Heart left ventricle (tissue), 16 donors: ENCODE results near the gene CLIP1. TPM values are rescaled to one million over a fixed set of nuclear protein-coding genes. Genes with fewer than 3 reads are reported as not detected.

Experiments used
- ATAC-seq, 4 donors: fragments of 200-7000 bp; cut with Tn5 transposase; one replicate each; pipeline ENCODE4 v1.9.1; 2020 to 2022; ENCODE audit warnings: moderate library complexity in 4 of 4, mild to moderate bottlenecking in 3 of 4, moderate number of reproducible peaks in 1 of 4
- DNase-seq, 5 donors: peaks; one replicate each; pipeline ENCODE4 v3.0.0-alpha.2; 2020
- H3K27ac ChIP-seq, 12 donors: fragments of 200-600 bp; sonication (generic) in 4 of 12; one replicate each; pipeline versions ENCODE4 v1.5.0 to v1.8.0; 2016 to 2022; ENCODE audit warnings: mild to moderate bottlenecking in 2 of 12
- H3K27me3 ChIP-seq, 9 donors: fragments of 200-600 bp; sonication (generic) in 2 of 9; one replicate each; pipeline versions ENCODE4 v1.5.1 to v1.8.0; 2016 to 2022; ENCODE audit warnings: mild to moderate bottlenecking in 3 of 9
- H3K36me3 ChIP-seq, 9 donors: fragments of 200-600 bp; sonication (generic) in 2 of 9; one replicate each; pipeline versions ENCODE4 v1.5.0 to v1.8.0; 2018 to 2022; ENCODE audit warnings: mild to moderate bottlenecking in 2 of 9
- H3K4me1 ChIP-seq, 12 donors: fragments of 200-600 bp; sonication (generic) in 4 of 12; one replicate each; pipeline versions ENCODE4 v1.5.0 to v1.8.0; 2016 to 2022; ENCODE audit warnings: mild to moderate bottlenecking in 3 of 12
- H3K4me3 ChIP-seq, 12 donors: fragments of 200-600 bp; sonication (generic) in 4 of 12; one replicate each; pipeline versions ENCODE4 v1.5.0 to v1.8.0; 2017 to 2022; ENCODE audit warnings: mild to moderate bottlenecking in 9 of 12, moderate library complexity in 4 of 12
- H3K9me3 ChIP-seq, 12 donors: fragments of 200-600 bp; sonication (generic) in 4 of 12; one replicate each; pipeline versions ENCODE4 v1.5.0 to v1.8.0; 2016 to 2022; ENCODE audit warnings: mild to moderate bottlenecking in 1 of 12
- POLR2A ChIP-seq, 2 donors: fragments of 450-650 bp; IDR thresholded peaks; one replicate each; pipeline ENCODE4 v1.6.1; 2017; ENCODE audit warnings: antibody characterized with exemption in 2 of 2, mild to moderate bottlenecking in 2 of 2, moderate library complexity in 2 of 2
- WGBS, 4 donors: extraction: QIAGEN DNeasy Blood & Tissue Kit in 2 of 4; methylation state at CpG; one replicate each; pipeline versions ENCODE4 v1.1.5 to v1.1.7; 2013 to 2018; 5-methylcytosine and 5-hydroxymethylcytosine counted together
- intact Hi-C, 10 donors: fragments of 100-400 bp; cut with DNase I; formaldehyde crosslinking; loops; one replicate each; pipeline versions ENCODE4 v1.11.1 to v1.14.2; 2022
- polyA plus RNA-seq, 2 donors: library from polyadenylated mRNA; stranded (reverse); fragments of 200-250 nt; gene quantifications; one replicate each; pipeline ENCODE4 v1.2.3, GENCODE V29; 2013
- total RNA-seq, 9 donors: library from RNA; depleted of rRNA in 2 of 9; stranded (reverse); fragments of >200 nt in 2 of 9; fragmentation: NEBNext Ultra II Directional in 3 of 9; extraction: Animal tissue kit (Norgen Biotek cat#: 25700) in 3 of 9; gene quantifications; one replicate each; pipeline versions ENCODE4 v1.1.0 to v1.2.4, GENCODE V29; 2016 to 2023
- TF ChIP-seq, protein P1 (sequence below), 12 donors: fragments of 200-600 bp; sonication (generic) in 4 of 12; IDR thresholded peaks; one replicate each; pipeline versions ENCODE4 v1.5.0 to v1.8.0; 2018 to 2022; ENCODE audit warnings: antibody characterized with exemption in 12 of 12, mild to moderate bottlenecking in 5 of 12
- donor health status: ischemic (EF 13 %, LVEDD 7.1; RV severe dilation, severe dysfunction).
- donor health status: healthy with polysubstance abuse.
- donor health status: DM: no; HTN: yes; CAD: no.
- donor health status: DM: no; HTN: no; CAD: no.
- donor health status: ischemic (EF 25% LVEDD 6.9; RV normal size, moderate dysfunction).
- donor health status: ischemic (EF 25% LVEDD 5.7; RV mildly dilated, moderate dysfunction).
- donor health status: healthy.
- donor health status: DM: yes; HTN: yes; CAD: no.
- donor health status: ischemic (EF 35%, LVEDD 5.7; RV mildly dilated, moderate dysfunction).
- donor health status: nonischemic (EF 11% LVEDD 7.7; RV severe dilation, severe dysfunction).
- donor health status: DM: yes; HTN: yes; CAD: no.
- donor health status: PGD.
- donor health status: ischemic (EF 29% LVEDD 5.4; RV normal size, mild dysfunction).
- donor health status: nonischemic (EF 23%, LVEDD 6.1; RV moderate dilation, normal function).

The CLIP1 gene
- total and polyA plus RNA-seq, 11 donors = 31.9 to 173 (median 104) TPM

DNA sequence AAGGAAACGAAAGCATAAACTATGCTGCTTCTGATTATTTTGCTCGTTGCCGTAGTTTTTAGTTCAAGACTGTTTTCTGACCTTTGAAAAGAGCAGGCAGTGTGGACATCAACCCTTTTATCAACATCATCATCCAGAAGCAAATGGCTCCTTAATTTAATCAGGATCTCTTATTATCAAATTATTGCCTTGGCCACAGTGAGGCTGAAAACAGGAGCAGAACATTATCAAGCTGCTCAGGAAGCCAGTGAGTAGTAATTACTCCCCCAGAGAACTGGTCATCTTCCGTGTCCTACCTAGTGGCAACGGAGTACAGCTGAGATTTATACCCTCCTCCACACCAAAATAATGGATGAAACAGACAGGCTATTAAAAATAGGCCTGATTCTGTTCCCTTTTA is 194.4 kb downstream of the CLIP1 start:
- H3K9me3 ChIP-seq = no peaks in the 10 kb centered on the region
- no peaks in the 10 kb centered on the region for H3K27me3 ChIP-seq
- intact Hi-C loops = loop anchor here in 1 of 10 donors (10.0 kb wide), 1 partner anchor 527 kb away; the partner anchor contains the start of gene DENR
- 86 to 96% (median 90%) methylated on average over 5 of the region's 5 CpGs for WGBS, 4 donors
- ATAC-seq = no peak
- H3K4me1 ChIP-seq = peaks cover 6 to 34% (median 25%) of the 10 kb centered on the region in 12 donors
- H3K36me3 ChIP-seq = peaks cover 0 to 63% (median 48%) of the 10 kb centered on the region in 9 donors
- no peak overlapping the region for H3K27ac ChIP-seq
- TF ChIP-seq, protein P1, sequence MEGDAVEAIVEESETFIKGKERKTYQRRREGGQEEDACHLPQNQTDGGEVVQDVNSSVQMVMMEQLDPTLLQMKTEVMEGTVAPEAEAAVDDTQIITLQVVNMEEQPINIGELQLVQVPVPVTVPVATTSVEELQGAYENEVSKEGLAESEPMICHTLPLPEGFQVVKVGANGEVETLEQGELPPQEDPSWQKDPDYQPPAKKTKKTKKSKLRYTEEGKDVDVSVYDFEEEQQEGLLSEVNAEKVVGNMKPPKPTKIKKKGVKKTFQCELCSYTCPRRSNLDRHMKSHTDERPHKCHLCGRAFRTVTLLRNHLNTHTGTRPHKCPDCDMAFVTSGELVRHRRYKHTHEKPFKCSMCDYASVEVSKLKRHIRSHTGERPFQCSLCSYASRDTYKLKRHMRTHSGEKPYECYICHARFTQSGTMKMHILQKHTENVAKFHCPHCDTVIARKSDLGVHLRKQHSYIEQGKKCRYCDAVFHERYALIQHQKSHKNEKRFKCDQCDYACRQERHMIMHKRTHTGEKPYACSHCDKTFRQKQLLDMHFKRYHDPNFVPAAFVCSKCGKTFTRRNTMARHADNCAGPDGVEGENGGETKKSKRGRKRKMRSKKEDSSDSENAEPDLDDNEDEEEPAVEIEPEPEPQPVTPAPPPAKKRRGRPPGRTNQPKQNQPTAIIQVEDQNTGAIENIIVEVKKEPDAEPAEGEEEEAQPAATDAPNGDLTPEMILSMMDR (IDR thresholded peaks at IDR 0.05) = no peak
- no peak for DNase-seq
- H3K4me3 ChIP-seq = no peak overlapping the region

- Histone ChIP-seq H3K4me1 (peaks cover 6 to 34% (median 26%) of the 10 kb centered on the region in 12 donors), H3K36me3 (peaks cover 0 to 63% (median 48%) of the 10 kb centered on the region in 9 donors), H3K4me3 (peak overlapping the region in 1 of 12 donors; percentile 91), H3K9me3 (no peaks in the 10 kb centered on the region), H3K27me3 (no peaks in the 10 kb centered on the region), H3K27ac (peak overlapping the region in 1 of 12 donors; percentile 28)
- TF ChIP-seq, protein P1 (IDR thresholded peaks at IDR 0.05) = no peak
- no peak for TF ChIP-seq POLR2A (IDR thresholded peaks at IDR 0.05)
- WGBS, 4 donors = 89 to 96% (median 93%) methylated on average over 17 of the region's 17 CpGs
- no peak for ATAC-seq
- DNase-seq = peak in 1 of 5 donors; percentile 61
- intact Hi-C loops = loop anchor here in 1 of 10 donors (2.0 to 10.0 kb wide), 2 partner anchors 39 to 527 kb away; partner anchors contain the start of genes DENR and VPS33A
Observed at GRCh38 chr12:122227341-122227740, 195.1 kb downstream of the CLIP1 start.

GRCh38 chr12:122226366-122227125 is 195.9 kb downstream of the CLIP1 start:
- Histone ChIP-seq H3K27ac (peak overlapping the region in 3 of 12 donors; percentile 18 to 75 (median 34)), H3K27me3 (no peaks in the 10 kb centered on the region), H3K4me3 (peak overlapping the region in 11 of 12 donors; percentile 25 to 99 (median 91)), H3K36me3 (peaks cover 0 to 63% (median 48%) of the 10 kb centered on the region in 9 donors), H3K4me1 (peaks cover 6 to 34% (median 26%) of the 10 kb centered on the region in 12 donors), H3K9me3 (no peaks in the 10 kb centered on the region)
- no peak for ATAC-seq
- no peak for DNase-seq
- intact Hi-C loops = loop anchor here in 1 of 10 donors (2.0 to 10.0 kb wide), 2 partner anchors 40 to 528 kb away; partner anchors contain the start of genes DENR and VPS33A
- 6 to 11% (median 8%) methylated on average over 46 to 55 of the region's 55 CpGs for WGBS, 4 donors
- TF ChIP-seq, protein P1 (IDR thresholded peaks at IDR 0.05) = no peak
- TF ChIP-seq POLR2A (IDR thresholded peaks at IDR 0.05) = no peak
